A549 treated with AZD2906 at 1 μM for 4 hours (cell line): ENCODE data around the gene ABHD18. TPM values are rescaled to one million over a fixed set of nuclear protein-coding genes. Genes with fewer than 3 reads are reported as not detected.

Experiments
- total RNA-seq: library from RNA; stranded (reverse); fragments of 200-300 nt; extraction: Qiagen RNA extraction; gene quantifications from 5 replicates; pipeline ENCODE4 v1.2.3, GENCODE V29; 2022

ABHD18 gene
- total RNA-seq: 3.0 to 4.1 TPM (median 3.1 TPM) in 5 replicates

DNA sequence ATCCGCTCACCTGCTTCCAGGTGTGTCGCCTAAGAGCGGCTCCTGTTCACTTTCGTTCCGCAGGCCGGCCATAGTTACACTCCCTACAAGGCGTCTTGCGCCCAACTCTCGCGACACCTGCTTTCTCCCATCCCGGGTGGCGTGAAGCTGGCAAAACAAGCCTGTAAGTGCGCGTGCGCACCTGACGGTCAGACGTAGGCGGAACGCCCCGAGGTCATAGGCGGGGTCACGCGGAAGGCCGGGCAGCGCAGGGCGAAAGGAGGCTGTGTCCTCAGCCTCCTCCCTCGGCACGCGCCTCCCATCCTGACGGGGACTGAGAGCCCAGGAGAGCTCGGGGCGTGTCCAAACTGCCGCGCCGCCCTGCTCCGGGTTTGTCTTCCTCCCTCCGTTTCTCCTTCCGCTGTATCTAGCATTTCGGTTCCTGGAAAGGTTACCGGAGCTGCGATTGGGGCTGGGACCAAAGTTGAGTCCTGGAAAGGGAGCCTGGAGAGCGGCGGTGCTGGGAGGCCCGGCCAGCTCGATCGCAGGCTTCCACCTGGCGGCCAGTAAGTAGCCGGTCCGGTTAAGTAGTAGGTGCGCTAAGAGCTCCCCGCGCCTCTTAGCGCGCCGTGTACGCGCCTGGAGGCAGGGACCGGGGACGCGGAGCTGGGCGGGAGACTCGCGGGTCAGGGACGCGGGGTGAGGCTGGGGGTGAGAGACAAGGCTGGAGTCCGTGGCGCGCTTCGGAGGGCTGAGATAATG is at the start of gene ABHD18, which contains the start of gene MFSD8:
TSS of gene ABHD18 (plus strand) at position 345 of the 741 bp plus-strand sequence. CDS start 17,550 bp downstream, outside the sequence.
TSS of gene MFSD8 (minus strand) at position 112 of the 741 bp plus-strand sequence. CDS start at position 72, 40 bp downstream.

DNA sequence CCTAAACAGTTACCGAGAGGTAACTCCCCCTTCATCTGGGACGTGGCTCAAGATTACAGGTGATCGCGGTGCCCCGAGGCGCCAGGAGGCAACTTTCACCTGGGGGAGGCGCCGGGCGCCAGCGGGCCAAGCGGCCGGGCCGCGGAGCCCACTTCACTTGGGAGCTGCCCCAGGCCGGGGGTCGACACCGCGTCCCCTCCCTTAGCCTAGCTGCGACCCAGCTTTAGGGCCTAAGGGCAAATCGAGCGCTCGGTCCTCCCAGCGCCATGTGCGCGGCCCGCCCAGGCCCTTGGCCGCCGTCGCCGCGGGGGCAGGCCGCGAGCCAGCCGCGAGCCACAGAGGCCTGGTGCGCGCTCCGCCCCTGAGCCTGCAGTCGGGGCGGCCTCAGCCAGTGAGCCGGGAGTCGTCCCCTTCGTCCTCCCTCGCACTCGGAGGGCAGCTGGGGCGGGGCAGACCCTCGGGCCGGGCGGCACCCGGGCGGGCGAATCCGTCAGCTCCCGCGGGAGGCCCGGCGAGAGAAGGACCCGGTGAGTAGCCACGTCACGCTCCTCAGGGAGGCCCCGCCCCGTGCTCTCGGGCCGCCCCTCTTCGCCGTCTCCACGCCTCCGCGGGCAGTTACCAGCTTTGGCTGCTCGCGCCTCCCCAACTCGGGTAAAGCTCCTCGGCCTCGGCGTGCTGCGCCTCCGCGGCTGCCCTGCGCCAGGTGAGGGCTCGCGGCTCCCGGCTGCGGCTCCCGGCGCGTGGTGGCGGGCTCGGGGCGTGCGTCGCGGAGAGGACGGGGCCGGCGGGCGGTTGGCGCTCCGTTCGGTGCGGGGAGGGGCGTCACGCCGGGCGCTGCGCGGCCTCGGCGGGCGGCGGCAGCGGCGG is 95.7 kb downstream of the ABHD18 start, which contains the start of gene LARP1B:
TSS of gene LARP1B (plus strand) at position 614 of the 867 bp plus-strand sequence. CDS start 13,640 bp downstream, outside the sequence.

Other genes starting within 250 kb of the ABHD18 start
- not detected in 5 replicates for gene SLC25A31, start 235.0 kb upstream of the ABHD18 start, total RNA-seq
- 5.6 to 8.4 TPM (median 6.4 TPM) in 5 replicates for gene HSPA4L, start 183.1 kb upstream of the ABHD18 start, total RNA-seq
- gene PLK4, start 84.5 kb upstream of the ABHD18 start, total RNA-seq: 12.1 to 18.4 TPM (median 13.2 TPM) in 5 replicates
- 11.6 to 13.2 TPM (median 13.0 TPM) in 5 replicates for gene MFSD8, start 233 bp upstream of the ABHD18 start, total RNA-seq
- gene LARP1B, start 95.9 kb downstream of the ABHD18 start, total RNA-seq: 10.7 to 16.8 TPM (median 11.5 TPM) in 5 replicates